Measurements from ENCODE around the gene CHRNB1. TPM values are rescaled to one million over a fixed set of nuclear protein-coding genes. Genes with fewer than 3 reads are reported as not detected.

The CHRNB1 gene
- total RNA-seq, 1 donor from 2014 or later, result 16.4 TPM

DNA sequence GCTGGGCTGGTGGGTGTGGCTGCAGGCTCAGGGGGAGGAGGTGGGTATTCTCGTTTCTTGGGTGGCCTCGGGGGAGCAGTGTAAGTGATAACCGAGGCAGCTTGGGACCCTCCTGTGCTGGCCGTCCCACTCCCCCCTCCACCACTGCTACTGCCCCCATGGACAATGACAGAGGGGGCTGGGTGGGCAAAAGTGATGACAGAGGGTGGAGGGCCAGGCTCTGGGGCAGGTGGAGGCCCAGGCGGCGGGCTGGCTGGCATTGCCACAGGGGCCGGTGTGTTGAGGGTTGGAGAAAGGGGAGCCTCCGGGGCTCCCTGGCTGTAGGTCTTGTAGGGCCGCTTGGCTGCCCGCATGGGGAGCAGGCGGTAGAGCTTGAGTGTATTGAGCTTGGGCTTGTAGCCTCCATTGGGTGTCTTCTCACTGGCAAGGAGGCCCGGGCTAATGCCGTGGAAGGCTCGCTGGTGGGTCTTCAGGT lies 18.5 kb downstream of the CHRNB1 start:
- peaks cover 5% of the 10 kb centered on the region for H3K4me1 Mint-ChIP-seq (ENCODE audit: unreplicated experiment)
- TF ChIP-seq, protein P1, sequence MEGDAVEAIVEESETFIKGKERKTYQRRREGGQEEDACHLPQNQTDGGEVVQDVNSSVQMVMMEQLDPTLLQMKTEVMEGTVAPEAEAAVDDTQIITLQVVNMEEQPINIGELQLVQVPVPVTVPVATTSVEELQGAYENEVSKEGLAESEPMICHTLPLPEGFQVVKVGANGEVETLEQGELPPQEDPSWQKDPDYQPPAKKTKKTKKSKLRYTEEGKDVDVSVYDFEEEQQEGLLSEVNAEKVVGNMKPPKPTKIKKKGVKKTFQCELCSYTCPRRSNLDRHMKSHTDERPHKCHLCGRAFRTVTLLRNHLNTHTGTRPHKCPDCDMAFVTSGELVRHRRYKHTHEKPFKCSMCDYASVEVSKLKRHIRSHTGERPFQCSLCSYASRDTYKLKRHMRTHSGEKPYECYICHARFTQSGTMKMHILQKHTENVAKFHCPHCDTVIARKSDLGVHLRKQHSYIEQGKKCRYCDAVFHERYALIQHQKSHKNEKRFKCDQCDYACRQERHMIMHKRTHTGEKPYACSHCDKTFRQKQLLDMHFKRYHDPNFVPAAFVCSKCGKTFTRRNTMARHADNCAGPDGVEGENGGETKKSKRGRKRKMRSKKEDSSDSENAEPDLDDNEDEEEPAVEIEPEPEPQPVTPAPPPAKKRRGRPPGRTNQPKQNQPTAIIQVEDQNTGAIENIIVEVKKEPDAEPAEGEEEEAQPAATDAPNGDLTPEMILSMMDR (conservative IDR thresholded peaks at IDR 0.05), result no peak
- H3K4me3 Mint-ChIP-seq, result no peak overlapping the region

DNA sequence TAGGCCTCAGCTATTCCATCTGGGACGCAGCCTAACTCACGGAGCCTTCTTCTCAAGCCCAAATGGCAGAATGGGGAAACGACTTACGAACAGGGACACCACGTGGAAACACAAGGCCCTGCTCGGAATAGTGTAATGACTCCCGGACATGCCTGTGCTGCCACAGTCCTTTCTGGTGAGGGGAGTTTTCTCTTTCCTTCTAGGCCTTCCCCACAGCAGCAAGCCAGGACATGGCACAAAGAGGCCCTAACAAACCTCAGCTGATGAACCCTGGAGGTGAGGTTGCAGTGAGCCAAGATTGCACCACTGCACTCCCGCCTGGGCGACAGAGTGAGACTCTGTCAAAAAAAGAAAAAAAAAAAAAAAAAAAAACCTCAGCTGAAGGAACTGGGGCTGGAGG lies 19.2 kb downstream of the CHRNB1 start:
- peaks cover 3% of the 10 kb centered on the region for H3K36me3 Mint-ChIP-seq
- H3K4me3 Mint-ChIP-seq, result no peak overlapping the region
- no peak overlapping the region for H3K27ac Mint-ChIP-seq
- H3K9me3 Mint-ChIP-seq, result no peaks in the 10 kb centered on the region
- TF ChIP-seq, protein P1 (conservative IDR thresholded peaks at IDR 0.05), result no peak
- DNase-seq (ENCODE audit: extremely low spot score, unreplicated experiment), result no peak
- peaks cover 5% of the 10 kb centered on the region for H3K4me1 Mint-ChIP-seq (ENCODE audit: unreplicated experiment)
- no peaks in the 10 kb centered on the region for H3K27me3 Mint-ChIP-seq

More for the DNA sequence above, 18.5 kb downstream of the CHRNB1 start:
- H3K27ac Mint-ChIP-seq, result no peak overlapping the region
- no peaks in the 10 kb centered on the region for H3K9me3 Mint-ChIP-seq
- no peaks in the 10 kb centered on the region for H3K27me3 Mint-ChIP-seq
- DNase-seq (ENCODE audit: extremely low spot score, unreplicated experiment), result no peak
- peaks cover 3% of the 10 kb centered on the region for H3K36me3 Mint-ChIP-seq

DNA sequence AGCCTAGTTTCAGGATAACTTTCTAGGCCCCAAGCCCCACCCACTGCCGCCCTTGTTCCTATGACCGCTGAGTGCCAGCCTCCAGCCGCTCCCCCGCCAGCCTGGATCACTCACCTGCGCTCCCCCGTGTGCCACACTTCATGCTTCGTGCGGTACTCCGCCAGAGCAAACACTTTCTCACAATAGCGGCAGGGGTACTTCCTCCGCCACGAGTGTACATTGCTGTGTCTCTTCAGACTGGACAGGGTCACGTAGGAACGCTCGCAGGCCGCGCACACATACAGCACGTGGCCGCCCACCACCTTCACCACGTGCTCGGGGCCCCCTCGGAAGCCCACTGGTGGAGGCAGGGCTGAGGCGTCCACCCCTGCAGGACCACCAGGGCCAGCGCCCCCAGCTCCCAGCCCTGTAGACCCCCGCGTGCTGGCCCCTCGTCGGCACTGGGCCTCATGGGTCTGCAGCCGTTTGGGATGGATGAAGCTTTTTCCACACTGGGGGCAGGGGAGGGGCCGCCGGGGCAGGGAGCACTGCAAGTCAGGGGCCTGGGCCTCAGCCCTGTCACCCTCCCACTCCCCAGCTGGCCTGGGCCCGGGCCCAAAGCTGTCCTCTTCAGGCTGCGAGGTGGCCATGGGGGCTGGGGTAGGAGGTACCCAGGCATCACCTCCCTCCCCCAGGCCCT lies 20.9 kb downstream of the CHRNB1 start:
- TF ChIP-seq, protein P1 (conservative IDR thresholded peaks at IDR 0.05), result no peak
- Mint-ChIP-seq H3K4me3 (no peak overlapping the region), H3K27ac (no peak overlapping the region), H3K9me3 (no peaks in the 10 kb centered on the region), H3K36me3 (peaks cover 3% of the 10 kb centered on the region), H3K4me1 (ENCODE audit: unreplicated experiment) (peaks cover 5% of the 10 kb centered on the region), H3K27me3 (no peaks in the 10 kb centered on the region)
- DNase-seq (ENCODE audit: extremely low spot score, unreplicated experiment), result no peak

DNA sequence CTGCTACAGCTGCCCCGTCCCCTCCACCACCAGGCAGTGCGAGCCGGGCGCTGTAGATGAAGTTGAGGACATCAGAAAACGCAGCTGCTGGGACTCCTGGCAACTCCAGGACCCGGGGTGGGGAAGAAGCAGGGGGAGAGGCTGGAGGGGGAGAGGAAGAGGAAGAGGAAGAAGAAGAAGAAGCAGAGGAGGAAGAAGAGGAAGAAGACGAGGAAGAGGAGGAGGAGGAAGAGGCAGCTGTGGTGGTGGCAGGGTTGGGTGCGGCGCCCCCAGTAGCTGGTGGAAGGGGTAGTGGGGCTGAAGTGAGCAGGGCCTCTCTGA lies 21.4 kb downstream of the CHRNB1 start:
- no peak for DNase-seq (ENCODE audit: extremely low spot score, unreplicated experiment)
- H3K9me3 Mint-ChIP-seq, result no peaks in the 10 kb centered on the region
- no peak overlapping the region for H3K27ac Mint-ChIP-seq
- no peaks in the 10 kb centered on the region for H3K27me3 Mint-ChIP-seq
- H3K4me3 Mint-ChIP-seq, result no peak overlapping the region
- TF ChIP-seq, protein P1 (conservative IDR thresholded peaks at IDR 0.05), result no peak
- H3K36me3 Mint-ChIP-seq, result no peaks in the 10 kb centered on the region
- H3K4me1 Mint-ChIP-seq (ENCODE audit: unreplicated experiment), result peaks cover 2% of the 10 kb centered on the region

DNA sequence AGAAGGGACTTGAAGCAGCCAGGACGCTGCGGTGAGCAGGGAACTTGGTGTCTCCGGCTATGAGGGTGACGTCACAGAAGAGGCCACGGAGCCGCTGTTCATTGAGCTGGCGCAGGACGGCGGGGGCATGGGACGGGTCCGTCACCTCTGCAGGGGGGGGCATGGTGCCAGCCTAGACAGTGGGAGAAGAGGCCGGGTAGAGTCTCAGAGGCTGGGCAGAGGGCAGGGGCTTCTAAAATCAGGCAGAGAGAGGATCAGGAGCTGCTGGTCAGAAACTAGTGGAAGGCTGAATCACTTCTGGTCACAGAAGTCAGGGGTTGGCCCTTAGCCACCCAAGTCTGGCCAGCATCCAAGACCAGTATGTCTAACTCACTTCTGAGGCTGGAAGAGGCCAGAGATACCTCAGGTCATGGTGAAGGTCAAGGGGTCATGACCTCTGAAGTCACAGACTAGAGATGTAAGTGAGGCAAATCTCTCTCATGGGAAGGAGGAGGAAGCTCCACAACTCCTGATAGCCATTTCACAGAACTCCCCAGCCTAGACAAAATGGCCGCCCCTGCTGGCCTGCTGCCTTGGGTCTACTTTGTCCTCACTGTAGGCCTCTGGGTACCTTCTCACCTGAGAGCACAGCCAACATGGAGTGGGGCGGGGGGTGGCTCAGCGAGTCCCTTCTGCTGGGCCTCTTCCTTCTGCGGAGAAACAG lies 21.9 kb downstream of the CHRNB1 start:
- peak overlapping the region; percentile 50 for H3K27ac Mint-ChIP-seq
- no peaks in the 10 kb centered on the region for H3K27me3 Mint-ChIP-seq
- H3K4me3 Mint-ChIP-seq, result no peak overlapping the region
- no peaks in the 10 kb centered on the region for H3K9me3 Mint-ChIP-seq
- TF ChIP-seq, protein P1 (conservative IDR thresholded peaks at IDR 0.05), result no peak
- no peak for DNase-seq (ENCODE audit: extremely low spot score, unreplicated experiment)
- H3K4me1 Mint-ChIP-seq (ENCODE audit: unreplicated experiment), result peaks cover 4% of the 10 kb centered on the region
- no peaks in the 10 kb centered on the region for H3K36me3 Mint-ChIP-seq
